HCT116 (cell line): ENCODE results near the gene PIGM. TPM values are rescaled to one million over a fixed set of nuclear protein-coding genes. Genes with fewer than 3 reads are reported as not detected.

Experiments
- ATAC-seq: fragments of 200-7000 bp; cut with Tn5 transposase; 2 replicates; pipeline ENCODE4 v1.9.1; 2020; ENCODE audit warnings: mild to moderate bottlenecking, moderate library complexity
- BruUV-seq: library from RNA; stranded (reverse); fragments of 400-500 nt; replicated peaks from 2 replicates; lab custom pipeline; 2021; lab: Mats Ljungman, UMichigan
- CTCF ChIA-PET: fragments of 300-600 bp; sonication (Branson Sonifier 250); formaldehyde crosslinking; loops from one replicate; lab custom pipeline; 2021; ENCODE audit warnings: antibody characterized with exemption; lab: Charles Lee
- POLR2A ChIA-PET: fragments of 300-600, 350-600 bp; sonication (Branson Sonifier 250); formaldehyde crosslinking; loops from one replicate; lab custom pipeline; 2021; ENCODE audit warnings: antibody characterized with exemption; lab: Charles Lee
- RAD21 ChIA-PET, 2 experiments: fragments of 300-600 bp; sonication (Branson Sonifier 250); formaldehyde crosslinking; loops; one replicate each; lab custom pipeline; 2023; ENCODE audit warnings: low total read pairs in 2 of 2; ENCODE audit not compliant: uncharacterized antibody in 2 of 2, unreplicated experiment in 2 of 2, low non-redundant PET in 1 of 2; lab: Charles Lee
- DNase-seq: peaks from one replicate; pipeline ENCODE4 v3.0.0-alpha.2; 2010; ENCODE audit warnings: low read depth, low spot score
- H2AFZ ChIP-seq: fragments of 200-600 bp; shearing (Covaris generic), sonication (generic); 2 replicates; pipeline ENCODE4 v1.6.1; 2017; ENCODE audit warnings: low read depth, mixed run types, mixed read lengths, antibody characterized with exemption, low read length; ENCODE audit not compliant: poor library complexity, severe bottlenecking
- H3K27ac ChIP-seq: 2 replicates; pipeline ENCODE4 v1.5.1; 2012; ENCODE audit warnings: low read depth, low read length
- H3K27me3 ChIP-seq: fragments of 200-600 bp; sonication (generic); 2 replicates; pipeline ENCODE4 v1.6.1; 2016; ENCODE audit warnings: mixed run types, low read length, mixed read lengths; ENCODE audit not compliant: insufficient read depth
- H3K36me3 ChIP-seq, 2 experiments: fragments of 200-500 bp in 1 of 2; fragments of 200-600 bp in 1 of 2; sonication (Bioruptor generic) in 1 of 2; sonication (generic) in 1 of 2; 2 replicates each; pipeline versions ENCODE4 v1.5.1 to v1.6.1; 2014 to 2016; ENCODE audit warnings: low read length in 2 of 2, inconsistent platforms in 1 of 2, mixed read lengths in 1 of 2, mixed run types in 1 of 2; ENCODE audit not compliant: insufficient read depth in 2 of 2, control insufficient read depth in 1 of 2
- H3K4me1 ChIP-seq, 2 experiments: fragments of 200-600 bp in 1 of 2; sonication (generic) in 1 of 2; 2 replicates each; pipeline versions ENCODE4 v1.5.1 to v1.6.1; 2012 to 2017; ENCODE audit warnings: low read length in 2 of 2, inconsistent platforms in 1 of 2, mild to moderate bottlenecking in 1 of 2, mixed read lengths in 1 of 2, mixed run types in 1 of 2, moderate library complexity in 1 of 2; ENCODE audit not compliant: insufficient read depth in 2 of 2, control insufficient read depth in 1 of 2
- H3K4me2 ChIP-seq: fragments of 200-600 bp; sonication (generic); 2 replicates; pipeline ENCODE4 v1.6.1; 2017; ENCODE audit warnings: mixed run types, low read length, mixed read lengths
- H3K4me3 ChIP-seq, 2 experiments: fragments of 200-600 bp in 1 of 2; sonication (generic) in 1 of 2; replicated peaks in 1 of 2; 2 replicates each; pipeline ENCODE4 v1.5.1; 2011 to 2016; ENCODE audit warnings: low read length in 2 of 2, control low read depth in 1 of 2, low read depth in 1 of 2, mild to moderate bottlenecking in 1 of 2, mixed read lengths in 1 of 2, mixed run types in 1 of 2
- H3K79me2 ChIP-seq: fragments of 200-600 bp; sonication (generic); 2 replicates; pipeline ENCODE4 v1.6.1; 2017; ENCODE audit warnings: mild to moderate bottlenecking, mixed run types, low read length, moderate library complexity, mixed read lengths; ENCODE audit not compliant: insufficient read depth
- H3K9ac ChIP-seq: fragments of 200-600 bp; sonication (generic); 2 replicates; pipeline ENCODE4 v1.6.1; 2016; ENCODE audit warnings: low read length, mixed read lengths
- H3K9me2 ChIP-seq: fragments of 200-600 bp; sonication (generic), shearing (Covaris generic); 2 replicates; pipeline ENCODE4 v1.6.1; 2017; ENCODE audit warnings: mixed run types, mild to moderate bottlenecking, moderate library complexity; ENCODE audit not compliant: insufficient read depth
- H3K9me3 ChIP-seq, 2 experiments: fragments of 200-500 bp in 1 of 2; fragments of 200-600 bp in 1 of 2; sonication (Bioruptor generic) in 1 of 2; sonication (generic) in 1 of 2; 2 replicates each; pipeline ENCODE4 v1.6.1; 2014 to 2017; ENCODE audit warnings: low read length in 2 of 2, mixed read lengths in 2 of 2, inconsistent platforms in 1 of 2, low read depth in 1 of 2, mild to moderate bottlenecking in 1 of 2, mixed run types in 1 of 2, moderate library complexity in 1 of 2; ENCODE audit not compliant: control insufficient read depth in 1 of 2, insufficient read depth in 1 of 2
- H4K20me1 ChIP-seq: fragments of 200-600 bp; sonication (generic), shearing (Covaris generic); 2 replicates; pipeline ENCODE4 v1.6.1; 2017; ENCODE audit warnings: mixed run types, mild to moderate bottlenecking, moderate library complexity; ENCODE audit not compliant: insufficient read depth
- ATF3 ChIP-seq: IDR thresholded peaks from 2 replicates; pipeline ENCODE4 v1.6.1; 2012
- CTCF ChIP-seq, 3 experiments: fragments of 200-600 bp in 1 of 3; sonication (generic) in 1 of 3; IDR thresholded peaks in 2 of 3; conservative IDR thresholded peaks in 1 of 3; 2 replicates each; pipeline ENCODE4 v1.5.1; 2012 to 2017; ENCODE audit warnings: low read depth in 2 of 3, low read length in 2 of 3, antibody characterized with exemption in 1 of 3, borderline replicate concordance in 1 of 3, control low read depth in 1 of 3, mild to moderate bottlenecking in 1 of 3, mixed read lengths in 1 of 3, mixed run types in 1 of 3, moderate library complexity in 1 of 3; ENCODE audit not compliant: insufficient read depth in 1 of 3
- EGR1 ChIP-seq: IDR thresholded peaks from 2 replicates; pipeline ENCODE4 v1.6.1; 2012; ENCODE audit warnings: low read depth
- EZH2phosphoT487 ChIP-seq: fragments of 200-600 bp; IDR thresholded peaks from 2 replicates; pipeline ENCODE4 v1.6.1; 2018; ENCODE audit warnings: antibody characterized with exemption, borderline replicate concordance
- JUND ChIP-seq: IDR thresholded peaks from 2 replicates; pipeline ENCODE4 v1.6.1; 2012
- POLR2A ChIP-seq: IDR thresholded peaks from 2 replicates; pipeline ENCODE4 v1.7.0; 2011; ENCODE audit warnings: borderline replicate concordance; ENCODE audit not compliant: insufficient read depth, insufficient read length; ENCODE audit errors: extremely low read depth
- POLR2AphosphoS5 ChIP-seq: IDR thresholded peaks from 2 replicates; pipeline ENCODE4 v1.6.1; 2011; ENCODE audit warnings: mild to moderate bottlenecking, low read depth, low read length, moderate library complexity
- RAD21 ChIP-seq: IDR thresholded peaks from 2 replicates; pipeline ENCODE4 v1.6.1; 2012; ENCODE audit warnings: low read depth, mild to moderate bottlenecking
- REST ChIP-seq: IDR thresholded peaks from 2 replicates; pipeline ENCODE4 v1.6.1; 2012; ENCODE audit warnings: low read depth
- SIN3A ChIP-seq: IDR thresholded peaks from 2 replicates; pipeline ENCODE4 v1.6.1; 2012; ENCODE audit warnings: low read depth
- TCF7L2 ChIP-seq: IDR thresholded peaks from 2 replicates; pipeline ENCODE4 v1.7.0; 2011; ENCODE audit warnings: borderline replicate concordance, inconsistent platforms; ENCODE audit not compliant: insufficient read depth, insufficient read length; ENCODE audit errors: extremely low read depth
- YY1 ChIP-seq: IDR thresholded peaks from 2 replicates; pipeline ENCODE4 v1.6.1; 2011; ENCODE audit warnings: low read length, low read depth, moderate library complexity, mild to moderate bottlenecking; ENCODE audit not compliant: insufficient replicate concordance; ENCODE audit errors: extremely low read depth
- intact Hi-C: fragments of 100-400 bp; cut with micrococcal nuclease; formaldehyde crosslinking; loops from 2 replicates; pipeline ENCODE4 v1.10.0; 2022
- total RNA-seq: library from RNA; stranded (reverse); gene quantifications from one replicate; pipeline ENCODE4 v1.2.1, GENCODE V29; 2021; ENCODE audit not compliant: unreplicated experiment

The PIGM gene
- total RNA-seq, 1 experiment from 2014 or later: 4.1 TPM

GRCh38 chr1:159977364-159978106 is 54.3 kb downstream of the PIGM start:
- TF ChIP-seq EGR1 (no peak), ATF3 (no peak), POLR2A (no peak), SIN3A (no peak), RAD21 (no peak), EZH2phosphoT487 (no peak), POLR2AphosphoS5 (no peak), JUND (no peak), CTCF (IDR thresholded peaks at IDR 0.05 in 2 of 3, conservative IDR thresholded peaks at IDR 0.05 in 1 of 3; ENCODE audit: borderline replicate concordance in 1 of 3, insufficient read depth in 1 of 3, low read depth in 2 of 3, low read length in 2 of 3) (no peak), TCF7L2 (no peak), REST (no peak), YY1 (no peak)
- CTCF ChIA-PET: interaction anchor here (1.5 kb wide), 1 partner anchor 30 kb away, joined by 7 read pairs; no protein-coding TSS in a partner anchor
- Histone ChIP-seq H3K27ac (no peak overlapping the region), H3K4me1 (no peaks in the 10 kb centered on the region), H3K36me3 (no peaks in the 10 kb centered on the region), H3K9ac (no peak overlapping the region), H3K27me3 (peaks cover 47% of the 10 kb centered on the region), H3K4me3 (no peak overlapping the region), H3K4me2 (no peak overlapping the region), H4K20me1 (no peaks in the 10 kb centered on the region), H3K9me3 (no peaks in the 10 kb centered on the region), H3K9me2 (no peaks in the 10 kb centered on the region), H2AFZ (no peak overlapping the region), H3K79me2 (no peaks in the 10 kb centered on the region)
- POLR2A ChIA-PET: no interaction called here
- no peak for DNase-seq
- intact Hi-C loops: no loop called here
- BruUV-seq: no TSS peak
- no peak for ATAC-seq
- RAD21 ChIA-PET: no interaction called here

Other genes starting within 250 kb of the PIGM start
- gene FCRL6, start 229.6 kb downstream of the PIGM start, total RNA-seq: not detected
- gene SLAMF8, start 205.1 kb downstream of the PIGM start, total RNA-seq: not detected
- gene VSIG8, start 169.3 kb downstream of the PIGM start, total RNA-seq: not detected
- gene CFAP45, start 131.8 kb downstream of the PIGM start, total RNA-seq: 0.59 TPM
- 127 TPM for gene TAGLN2, start 106.5 kb downstream of the PIGM start, total RNA-seq
- 10.3 TPM for gene IGSF9, start 86.4 kb downstream of the PIGM start, total RNA-seq
- gene SLAMF9, start 77.8 kb downstream of the PIGM start, total RNA-seq: not detected
- 0.57 TPM for gene KCNJ10, start 38.2 kb upstream of the PIGM start, total RNA-seq
- 0.05 TPM for gene KCNJ9, start 49.5 kb upstream of the PIGM start, total RNA-seq
- 35.6 TPM for gene IGSF8, start 66.6 kb upstream of the PIGM start, total RNA-seq
- gene ATP1A2, start 83.8 kb upstream of the PIGM start, total RNA-seq: not detected
- gene ATP1A4, start 119.6 kb upstream of the PIGM start, total RNA-seq: not detected
- gene CASQ1, start 158.6 kb upstream of the PIGM start, total RNA-seq: not detected
- 44.0 TPM for gene PEA15, start 173.4 kb upstream of the PIGM start, total RNA-seq
- 98.1 TPM for gene DCAF8, start 230.6 kb upstream of the PIGM start, total RNA-seq